ENCODE measurements around the gene MRGPRX2.

DNA sequence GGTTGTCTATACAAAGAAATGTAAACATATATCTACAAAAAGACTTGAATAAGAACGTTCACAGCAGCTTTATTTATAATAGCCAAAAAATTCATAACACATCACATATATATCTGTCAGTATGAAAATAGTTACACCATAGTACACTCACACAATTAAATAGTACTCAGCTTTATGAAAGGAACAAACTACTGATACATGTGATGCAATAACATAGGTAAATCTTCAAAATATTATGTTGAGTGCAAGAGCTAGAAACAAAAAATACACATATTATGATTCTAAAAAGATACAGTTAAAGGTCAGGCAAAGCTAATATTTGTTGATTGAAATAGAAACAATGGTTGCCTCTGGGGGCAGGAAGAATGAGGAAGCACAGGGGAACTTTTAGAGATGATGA lies 6.6 kb downstream of the MRGPRX2 start:
- TF ChIP-seq POLR2A (IDR thresholded peaks at IDR 0.05; ENCODE audit: insufficient read depth in 1 of 2, low read depth in 2 of 2, low read length in 2 of 2) (no peak), EP300 (IDR thresholded peaks at IDR 0.05; ENCODE audit: low read depth in 2 of 2, low read length in 2 of 2) (no peak), EP300 (CRISPR knock-in tag; IDR thresholded peaks at IDR 0.05; ENCODE audit: borderline replicate concordance) (no peak), ZBTB7B (CRISPR knock-in tag; IDR thresholded peaks at IDR 0.05) (no peak), BHLHE40 (IDR thresholded peaks at IDR 0.05; ENCODE audit: low read length) (no peak), ZNF724P (CRISPR knock-in tag; IDR thresholded peaks at IDR 0.05; ENCODE audit: borderline replicate concordance) (no peak)
